Tibial nerve (tissue), 3 donors: ENCODE data around the gene CA10.

Source experiments
- CTCF ChIP-seq, 5 experiments: fragments of 200-600 bp in 3 of 5; fragments of 450-650 bp in 2 of 5; sonication (generic) in 3 of 5; IDR thresholded peaks; one replicate each; pipeline ENCODE4 v1.5.1; 2016 to 2019; ENCODE audit warnings: antibody characterized with exemption in 5 of 5, mild to moderate bottlenecking in 3 of 5, moderate library complexity in 2 of 5
- POLR2A ChIP-seq, 2 donors: fragments of 450-650 bp; IDR thresholded peaks; one replicate each; pipeline ENCODE4 v1.6.1; 2017; ENCODE audit warnings: antibody characterized with exemption in 2 of 2, mild to moderate bottlenecking in 2 of 2, moderate library complexity in 2 of 2

- no peak for TF ChIP-seq POLR2A (IDR thresholded peaks at IDR 0.05)
- TF ChIP-seq CTCF (IDR thresholded peaks at IDR 0.05): no peak
Observed at GRCh38 chr17:51767287-51767686, 391.2 kb downstream of the CA10 start.
